Loucy (cell line): ENCODE measurements around the gene SCARF1.

Experiments used
- EZH2phosphoT487 ChIP-seq: fragments of 200-600 bp; IDR thresholded peaks from 2 replicates; pipeline ENCODE4 v1.6.1; 2018; ENCODE audit warnings: antibody characterized with exemption, mild to moderate bottlenecking, moderate library complexity, borderline replicate concordance
- TF ChIP-seq, protein P1 (sequence below): fragments of 200-600 bp; sonication (generic); conservative IDR thresholded peaks from 2 replicates; pipeline ENCODE4 v1.5.1; 2014; ENCODE audit warnings: mild to moderate bottlenecking, antibody characterized with exemption, low read length

DNA sequence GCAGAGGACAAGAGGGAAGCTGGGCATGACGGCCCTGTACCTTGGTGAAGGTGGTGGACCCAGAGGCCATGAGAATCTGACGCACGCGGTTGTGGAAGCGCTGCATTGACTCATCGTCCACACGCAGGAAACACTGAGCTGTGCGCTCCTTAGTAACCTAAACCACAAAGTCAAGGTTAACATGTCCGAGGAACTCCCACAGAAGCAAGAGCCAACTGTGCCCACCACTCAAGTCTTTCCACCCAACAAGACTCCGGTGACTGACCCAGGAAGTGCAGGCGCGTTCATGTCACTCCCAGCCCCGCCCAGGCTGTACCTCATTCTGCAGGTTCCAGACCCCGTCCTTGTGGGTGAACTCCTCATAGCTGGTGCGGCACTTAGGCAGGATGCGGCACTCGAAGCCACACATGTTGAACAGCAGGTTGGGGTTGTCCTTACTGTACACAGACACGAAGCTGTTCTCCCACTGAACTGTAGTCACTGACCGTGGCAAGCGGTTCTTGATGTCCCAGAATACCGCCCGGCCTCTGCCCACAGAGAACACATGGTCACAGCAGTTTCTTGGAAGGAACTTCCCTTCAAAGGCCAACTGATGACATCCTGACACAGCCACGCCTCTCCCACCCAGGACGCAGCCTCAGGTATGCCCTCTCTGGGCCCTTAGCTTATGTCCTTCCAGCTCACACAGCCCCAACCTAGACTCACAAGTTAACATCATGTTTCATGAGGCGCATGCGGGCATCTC, 27.7 kb upstream of the SCARF1 start:
- TF ChIP-seq, protein P1, sequence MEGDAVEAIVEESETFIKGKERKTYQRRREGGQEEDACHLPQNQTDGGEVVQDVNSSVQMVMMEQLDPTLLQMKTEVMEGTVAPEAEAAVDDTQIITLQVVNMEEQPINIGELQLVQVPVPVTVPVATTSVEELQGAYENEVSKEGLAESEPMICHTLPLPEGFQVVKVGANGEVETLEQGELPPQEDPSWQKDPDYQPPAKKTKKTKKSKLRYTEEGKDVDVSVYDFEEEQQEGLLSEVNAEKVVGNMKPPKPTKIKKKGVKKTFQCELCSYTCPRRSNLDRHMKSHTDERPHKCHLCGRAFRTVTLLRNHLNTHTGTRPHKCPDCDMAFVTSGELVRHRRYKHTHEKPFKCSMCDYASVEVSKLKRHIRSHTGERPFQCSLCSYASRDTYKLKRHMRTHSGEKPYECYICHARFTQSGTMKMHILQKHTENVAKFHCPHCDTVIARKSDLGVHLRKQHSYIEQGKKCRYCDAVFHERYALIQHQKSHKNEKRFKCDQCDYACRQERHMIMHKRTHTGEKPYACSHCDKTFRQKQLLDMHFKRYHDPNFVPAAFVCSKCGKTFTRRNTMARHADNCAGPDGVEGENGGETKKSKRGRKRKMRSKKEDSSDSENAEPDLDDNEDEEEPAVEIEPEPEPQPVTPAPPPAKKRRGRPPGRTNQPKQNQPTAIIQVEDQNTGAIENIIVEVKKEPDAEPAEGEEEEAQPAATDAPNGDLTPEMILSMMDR, result no peak
- no peak for TF ChIP-seq EZH2phosphoT487
